Osteoblast (primary cell): ENCODE results near the gene SIK2. TPM values are rescaled to one million over a fixed set of nuclear protein-coding genes. Genes with fewer than 3 reads are reported as not detected.

Source experiments
- DNase-seq: peaks from one replicate; pipeline ENCODE4 v3.0.0; 2011; ENCODE audit warnings: low spot score, mixed read lengths; ENCODE audit not compliant: insufficient read length; ENCODE audit errors: missing footprints
- H2AFZ ChIP-seq: 2 replicates; pipeline ENCODE4 v1.6.0; 2011; ENCODE audit warnings: mild to moderate bottlenecking, low read length
- H3K27ac ChIP-seq: 2 replicates; pipeline ENCODE4 v1.5.1; 2011; ENCODE audit warnings: mild to moderate bottlenecking, low read depth, low read length, moderate library complexity
- H3K27me3 ChIP-seq: 2 replicates; pipeline ENCODE4 v1.6.0; 2012; ENCODE audit warnings: mild to moderate bottlenecking, control low read depth, inconsistent platforms, low read length, moderate library complexity; ENCODE audit not compliant: insufficient read depth
- H3K36me3 ChIP-seq: 2 replicates; pipeline ENCODE4 v1.5.1; 2011; ENCODE audit warnings: mild to moderate bottlenecking, low read length, control low read depth, moderate library complexity; ENCODE audit not compliant: insufficient read depth
- H3K4me1 ChIP-seq: 2 replicates; pipeline ENCODE4 v1.5.1; 2011; ENCODE audit warnings: mild to moderate bottlenecking, low read length, control low read depth, moderate library complexity; ENCODE audit not compliant: insufficient read depth
- H3K4me2 ChIP-seq: 2 replicates; pipeline ENCODE4 v1.6.0; 2011; ENCODE audit warnings: mild to moderate bottlenecking, low read length; ENCODE audit not compliant: insufficient read depth
- H3K4me3 ChIP-seq: fragments of 200-600 bp; sonication (generic); 3 replicates; pipeline ENCODE4 v1.5.1; 2012; ENCODE audit warnings: mild to moderate bottlenecking, low read length, inconsistent platforms; ENCODE audit not compliant: insufficient read depth
- H3K79me2 ChIP-seq: 2 replicates; pipeline ENCODE4 v1.6.0; 2012; ENCODE audit warnings: mild to moderate bottlenecking, low read length, control low read depth, inconsistent platforms; ENCODE audit not compliant: insufficient read depth
- H3K9me3 ChIP-seq: 2 replicates; pipeline ENCODE4 v1.5.1; 2011; ENCODE audit warnings: low read depth, low read length, control low read depth
- H4K20me1 ChIP-seq: 2 replicates; pipeline ENCODE4 v1.6.0; 2012; ENCODE audit warnings: mild to moderate bottlenecking, low read length, control low read depth; ENCODE audit not compliant: insufficient read depth
- total RNA-seq: library from RNA; depleted of rRNA; stranded (reverse); fragments of >200 nt; gene quantifications from 2 replicates; pipeline ENCODE4 v1.2.3, GENCODE V29; 2012
- TF ChIP-seq, protein P1 (sequence below): IDR thresholded peaks from 2 replicates; pipeline ENCODE4 v1.5.1; 2011; ENCODE audit warnings: mild to moderate bottlenecking, low read depth, low read length, moderate library complexity; ENCODE audit errors: extremely low read depth

Gene SIK2
- total RNA-seq, 1 donor = 17.7 TPM

DNA sequence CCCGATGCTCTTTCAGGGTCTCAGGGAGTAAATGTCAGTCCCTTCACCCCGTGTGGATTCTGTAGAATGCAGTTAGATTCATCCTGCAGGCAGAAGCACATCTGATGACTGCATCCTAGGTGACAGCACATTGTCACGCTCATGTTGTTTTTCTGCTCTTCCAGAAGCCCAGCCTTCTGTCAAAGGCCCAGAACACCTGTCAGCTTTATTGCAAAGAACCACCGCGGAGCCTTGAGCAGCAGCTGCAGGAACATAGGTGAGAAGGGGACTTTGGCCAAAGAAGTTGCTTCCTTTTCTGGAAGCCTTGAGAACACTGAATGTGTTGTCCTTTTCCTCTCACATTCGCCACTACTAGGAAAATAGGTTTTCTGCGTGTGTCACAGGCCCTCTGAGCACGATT, 120.3 kb downstream of the SIK2 start:
- no peaks in the 10 kb centered on the region for H3K27me3 ChIP-seq
- no peak overlapping the region for H3K4me2 ChIP-seq
- DNase-seq = no peak
- no peaks in the 10 kb centered on the region for H3K9me3 ChIP-seq
- H3K79me2 ChIP-seq = no peaks in the 10 kb centered on the region
- no peak overlapping the region for H2AFZ ChIP-seq
- no peak overlapping the region for H3K27ac ChIP-seq
- H3K4me3 ChIP-seq = no peak overlapping the region
- peaks cover 20% of the 10 kb centered on the region for H3K4me1 ChIP-seq
- TF ChIP-seq, protein P1, sequence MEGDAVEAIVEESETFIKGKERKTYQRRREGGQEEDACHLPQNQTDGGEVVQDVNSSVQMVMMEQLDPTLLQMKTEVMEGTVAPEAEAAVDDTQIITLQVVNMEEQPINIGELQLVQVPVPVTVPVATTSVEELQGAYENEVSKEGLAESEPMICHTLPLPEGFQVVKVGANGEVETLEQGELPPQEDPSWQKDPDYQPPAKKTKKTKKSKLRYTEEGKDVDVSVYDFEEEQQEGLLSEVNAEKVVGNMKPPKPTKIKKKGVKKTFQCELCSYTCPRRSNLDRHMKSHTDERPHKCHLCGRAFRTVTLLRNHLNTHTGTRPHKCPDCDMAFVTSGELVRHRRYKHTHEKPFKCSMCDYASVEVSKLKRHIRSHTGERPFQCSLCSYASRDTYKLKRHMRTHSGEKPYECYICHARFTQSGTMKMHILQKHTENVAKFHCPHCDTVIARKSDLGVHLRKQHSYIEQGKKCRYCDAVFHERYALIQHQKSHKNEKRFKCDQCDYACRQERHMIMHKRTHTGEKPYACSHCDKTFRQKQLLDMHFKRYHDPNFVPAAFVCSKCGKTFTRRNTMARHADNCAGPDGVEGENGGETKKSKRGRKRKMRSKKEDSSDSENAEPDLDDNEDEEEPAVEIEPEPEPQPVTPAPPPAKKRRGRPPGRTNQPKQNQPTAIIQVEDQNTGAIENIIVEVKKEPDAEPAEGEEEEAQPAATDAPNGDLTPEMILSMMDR = no peak
- no peaks in the 10 kb centered on the region for H4K20me1 ChIP-seq
- H3K36me3 ChIP-seq = peaks cover 66% of the 10 kb centered on the region

DNA sequence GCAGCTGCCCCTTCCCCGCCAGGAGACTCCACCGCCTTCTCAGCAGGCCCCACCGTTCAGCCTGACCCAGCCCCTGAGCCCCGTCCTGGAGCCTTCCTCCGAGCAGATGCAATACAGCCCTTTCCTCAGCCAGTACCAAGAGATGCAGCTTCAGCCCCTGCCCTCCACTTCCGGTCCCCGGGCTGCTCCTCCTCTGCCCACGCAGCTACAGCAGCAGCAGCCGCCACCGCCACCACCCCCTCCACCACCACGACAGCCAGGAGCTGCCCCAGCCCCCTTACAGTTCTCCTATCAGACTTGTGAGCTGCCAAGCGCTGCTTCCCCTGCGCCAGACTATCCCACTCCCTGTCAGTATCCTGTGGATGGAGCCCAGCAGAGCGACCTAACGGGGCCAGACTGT, 121.3 kb downstream of the SIK2 start:
- Histone ChIP-seq H4K20me1 (no peaks in the 10 kb centered on the region), H3K4me1 (peaks cover 10% of the 10 kb centered on the region), H3K36me3 (peaks cover 69% of the 10 kb centered on the region), H3K27ac (no peak overlapping the region), H3K4me2 (no peak overlapping the region), H3K79me2 (no peaks in the 10 kb centered on the region), H3K4me3 (no peak overlapping the region), H3K9me3 (no peaks in the 10 kb centered on the region), H2AFZ (no peak overlapping the region), H3K27me3 (no peaks in the 10 kb centered on the region)
- no peak for DNase-seq
- TF ChIP-seq, protein P1 = no peak

DNA sequence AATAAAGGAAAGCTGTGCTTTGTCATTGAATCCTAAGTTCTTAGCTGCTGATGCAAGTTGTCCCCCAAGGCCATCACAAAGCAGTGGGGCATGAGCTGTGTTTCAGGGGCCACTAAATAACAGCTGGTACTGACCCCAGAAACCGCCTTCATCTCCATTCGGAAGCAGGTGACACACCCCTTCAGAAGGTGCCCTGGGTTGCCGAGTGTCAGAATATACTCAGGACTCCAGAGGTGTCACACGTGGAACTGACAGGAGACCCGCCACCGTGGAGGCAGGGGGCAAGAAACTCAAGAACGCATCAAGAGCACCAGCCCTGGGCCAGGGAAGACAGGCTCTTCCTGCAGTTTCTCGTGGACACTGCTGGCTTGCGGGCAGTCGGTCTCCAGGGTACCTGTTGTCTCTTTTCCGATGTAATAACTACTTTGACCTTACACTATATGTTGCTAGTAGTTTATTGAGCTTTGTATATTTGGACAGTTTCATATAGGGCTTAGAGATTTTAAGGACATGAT, 122.4 kb downstream of the SIK2 start:
- Histone ChIP-seq H3K27me3 (no peaks in the 10 kb centered on the region), H2AFZ (no peak overlapping the region), H3K36me3 (peaks cover 67% of the 10 kb centered on the region)

DNA sequence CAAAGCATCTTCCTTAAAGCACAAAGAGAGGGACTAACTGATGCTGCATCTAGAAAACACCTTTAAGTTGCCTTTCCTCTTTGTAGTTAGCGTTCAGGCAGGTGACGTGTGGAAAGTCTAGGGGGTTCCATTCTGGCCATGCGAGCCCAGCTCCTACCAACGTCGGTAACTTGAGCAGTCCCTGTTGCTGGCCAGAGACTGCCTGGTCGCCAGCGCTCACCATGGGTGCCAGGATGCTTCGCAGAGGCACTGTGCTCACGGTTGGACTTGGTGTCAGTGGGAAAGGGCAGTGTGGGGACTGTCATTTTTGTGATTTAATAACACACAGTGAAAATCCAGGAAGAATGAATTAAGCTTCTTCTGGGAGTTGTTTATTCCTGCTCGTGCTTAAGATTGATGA, 123.4 kb downstream of the SIK2 start:
- H3K36me3 ChIP-seq = peaks cover 57% of the 10 kb centered on the region
- no peak overlapping the region for H3K4me3 ChIP-seq
- TF ChIP-seq, protein P1 = no peak
- H2AFZ ChIP-seq = no peak overlapping the region
- H3K27ac ChIP-seq = no peak overlapping the region
- no peaks in the 10 kb centered on the region for H4K20me1 ChIP-seq
- no peaks in the 10 kb centered on the region for H3K27me3 ChIP-seq
- no peak for DNase-seq
- no peaks in the 10 kb centered on the region for H3K9me3 ChIP-seq
- no peak overlapping the region for H3K4me2 ChIP-seq
- peaks cover 8% of the 10 kb centered on the region for H3K4me1 ChIP-seq
- H3K79me2 ChIP-seq = no peaks in the 10 kb centered on the region

More for the DNA sequence above, 122.4 kb downstream of the SIK2 start:
- Histone ChIP-seq H3K4me2 (no peak overlapping the region), H3K79me2 (no peaks in the 10 kb centered on the region), H3K9me3 (no peaks in the 10 kb centered on the region), H4K20me1 (no peaks in the 10 kb centered on the region), H3K4me1 (no peaks in the 10 kb centered on the region), H3K27ac (no peak overlapping the region), H3K4me3 (no peak overlapping the region)
- TF ChIP-seq, protein P1 = no peak
- DNase-seq = no peak
